ENCODE data around the gene ZNF576. TPM values are rescaled to one million over a fixed set of nuclear protein-coding genes. Genes with fewer than 3 reads are reported as not detected.

The ZNF576 gene
- total RNA-seq, 1 donor from 2014 or later, result 16.6 TPM

- H3K4me3 ChIP-seq, result peak overlapping the region; percentile 98
- intact Hi-C loops (cut with DNase I), result no loop called here
- no peaks in the 10 kb centered on the region for H3K27me3 ChIP-seq
- DNase-seq, result no peak
- no peak for ATAC-seq
- TF ChIP-seq CTCF (IDR thresholded peaks at IDR 0.05), result no peak
- H3K4me1 ChIP-seq, result peaks cover 18% of the 10 kb centered on the region
- no peaks in the 10 kb centered on the region for H3K36me3 ChIP-seq
- no peaks in the 10 kb centered on the region for H3K9me3 ChIP-seq
- H3K27ac ChIP-seq, result peak overlapping the region; percentile 38
Measured at GRCh38 chr19:43575955-43576878, 20.2 kb upstream of the ZNF576 start.

GRCh38 chr19:43578787-43579186, 17.6 kb upstream of the ZNF576 start:
- no peak for ATAC-seq

GRCh38 chr19:43581467-43581866, 14.9 kb upstream of the ZNF576 start:
- intact Hi-C loops (cut with DNase I), result no loop called here
- Histone ChIP-seq H3K27ac (peak overlapping the region; percentile 55), H3K4me1 (peaks cover 4% of the 10 kb centered on the region), H3K4me3 (peak overlapping the region; percentile 52), H3K27me3 (no peaks in the 10 kb centered on the region), H3K36me3 (no peaks in the 10 kb centered on the region), H3K9me3 (no peaks in the 10 kb centered on the region)
- TF ChIP-seq CTCF (IDR thresholded peaks at IDR 0.05), result no peak
- no peak for ATAC-seq
- DNase-seq, result no peak

More at GRCh38 chr19:43578787-43579186, 17.6 kb upstream of the ZNF576 start:
- Histone ChIP-seq H3K4me3 (no peak overlapping the region), H3K9me3 (no peaks in the 10 kb centered on the region), H3K27me3 (no peaks in the 10 kb centered on the region), H3K4me1 (peaks cover 13% of the 10 kb centered on the region), H3K27ac (no peak overlapping the region), H3K36me3 (no peaks in the 10 kb centered on the region)
- no peak for TF ChIP-seq CTCF (IDR thresholded peaks at IDR 0.05)
- intact Hi-C loops (cut with DNase I), result no loop called here
- DNase-seq, result no peak

GRCh38 chr19:43582495-43582894, 13.9 kb upstream of the ZNF576 start:
- ATAC-seq, result no peak
- no peak for DNase-seq
- no peaks in the 10 kb centered on the region for H3K36me3 ChIP-seq
- no peaks in the 10 kb centered on the region for H3K9me3 ChIP-seq
- no peak for TF ChIP-seq CTCF (IDR thresholded peaks at IDR 0.05)
- no peaks in the 10 kb centered on the region for H3K27me3 ChIP-seq
- H3K4me3 ChIP-seq, result no peak overlapping the region
- H3K4me1 ChIP-seq, result peaks cover 4% of the 10 kb centered on the region
- intact Hi-C loops (cut with DNase I), result no loop called here
- no peak overlapping the region for H3K27ac ChIP-seq

- Histone ChIP-seq H3K36me3 (no peaks in the 10 kb centered on the region), H3K27me3 (no peaks in the 10 kb centered on the region), H3K27ac (no peak overlapping the region), H3K4me1 (peaks cover 4% of the 10 kb centered on the region), H3K4me3 (no peak overlapping the region), H3K9me3 (no peaks in the 10 kb centered on the region)
- intact Hi-C loops (cut with DNase I), result no loop called here
- DNase-seq (no peak), ATAC-seq (no peak)
- no peak for TF ChIP-seq CTCF (IDR thresholded peaks at IDR 0.05)
Measured at GRCh38 chr19:43584484-43584883, 11.9 kb upstream of the ZNF576 start.

Measured in upper lobe of right lung (tissue), 1 donor.